Measurements from ENCODE around the gene PITRM1. TPM values are rescaled to one million over a fixed set of nuclear protein-coding genes. Genes with fewer than 3 reads are reported as not detected.

The PITRM1 gene
- polyA plus RNA-seq, 1 of the 3 experiments (the other 2 are of a cell fraction), result 79.6 TPM

DNA sequence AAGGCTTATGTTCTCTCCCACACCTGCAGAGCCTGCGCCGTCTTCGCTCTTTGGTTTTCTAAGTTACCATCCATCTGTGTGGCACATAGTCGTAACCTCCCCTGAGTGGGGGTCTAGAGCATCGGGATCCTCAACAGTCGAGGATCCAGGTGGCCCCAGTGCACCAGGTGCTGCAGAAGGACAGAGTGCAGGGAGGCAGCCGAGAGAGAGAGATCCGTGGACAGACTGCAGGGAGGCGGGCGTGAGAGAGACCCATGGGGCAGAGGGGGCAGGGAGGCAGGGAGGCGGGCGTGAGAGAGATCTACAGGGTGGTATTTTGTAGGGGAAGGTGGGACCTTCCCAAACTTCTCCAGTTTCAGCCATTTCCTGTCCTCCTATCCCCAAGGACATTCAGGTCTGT, 62.9 kb downstream of the PITRM1 start:
- peaks cover 47% of the 10 kb centered on the region for H3K79me2 ChIP-seq (ENCODE audit: insufficient read depth)
- H2AFZ ChIP-seq (ENCODE audit: low read depth), result no peak overlapping the region
- 87% methylated on average over 12 of the region's 12 CpGs for WGBS (ENCODE audit: low lambda C conversion rate)
- TF ChIP-seq YY1 (IDR thresholded peaks at IDR 0.05; ENCODE audit: low read depth) (no peak), FOXJ3 (CRISPR knock-in tag; IDR thresholded peaks at IDR 0.05) (no peak)
- no peaks in the 10 kb centered on the region; the same call in 1 of the 2 replicates for H4K20me1 ChIP-seq (ENCODE audit: insufficient read depth)
- no peaks in the 10 kb centered on the region for H3K9me3 ChIP-seq
- DNase-seq, result no peak
- no peak overlapping the region for H3K9ac ChIP-seq
- no peak overlapping the region for H3K27ac ChIP-seq (ENCODE audit: low read depth in 2 of 2, low read length in 1 of 2)
- ChIA-PET CTCF (interaction anchor here (0.7 to 0.8 kb wide), 2 partner anchors 10 to 11 kb away, joined by 3 to 4 read pairs; no protein-coding TSS in a partner anchor), POLR2A (no interaction called here)
- H3K9me2 ChIP-seq, result no peaks in the 10 kb centered on the region
- H3K36me3 ChIP-seq (replicated peaks in 1 of 2; ENCODE audit: control insufficient read depth in 1 of 2, insufficient read depth in 2 of 2, low read length in 1 of 2), result peaks cover 50 to 61% of the 10 kb centered on the region in 2 experiments
- no peak overlapping the region for H3K4me3 ChIP-seq (ENCODE audit: low read depth in 2 of 2, low read length in 1 of 2)
- peaks cover 6 to 12% of the 10 kb centered on the region in 2 experiments; a peak in 2 of 4 replicates for H3K4me1 ChIP-seq (ENCODE audit: control insufficient read depth in 1 of 2, insufficient read depth in 2 of 2, low read depth in 1 of 2, low read length in 1 of 2)
- no peak overlapping the region for H3K4me2 ChIP-seq
- H3K27me3 ChIP-seq (ENCODE audit: insufficient read depth), result no peaks in the 10 kb centered on the region
- peaks cover 32% of the 10 kb centered on the region for H3F3A ChIP-seq (replicated peaks; ENCODE audit: insufficient read depth)

DNA sequence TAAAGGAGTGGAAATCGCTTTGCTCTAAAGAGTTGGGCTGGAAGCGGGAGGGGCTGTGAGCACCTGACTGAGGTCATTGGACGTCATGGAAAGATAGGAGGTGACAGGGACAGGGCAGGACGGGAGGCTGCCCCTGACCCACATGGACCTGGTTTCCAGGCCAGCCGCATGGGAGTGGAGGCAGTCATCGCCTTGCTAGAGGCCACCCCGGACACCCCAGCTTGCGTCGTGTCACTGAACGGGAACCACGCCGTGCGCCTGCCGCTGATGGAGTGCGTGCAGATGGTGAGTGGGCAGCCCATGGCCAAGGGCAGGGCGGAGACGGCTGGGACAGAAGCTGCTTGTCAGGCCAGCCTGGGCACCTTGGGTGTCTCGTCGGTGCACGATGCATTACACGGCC, 63.4 kb downstream of the PITRM1 start:
- peaks cover 55 to 63% of the 10 kb centered on the region in 2 experiments for H3K36me3 ChIP-seq (replicated peaks in 1 of 2; ENCODE audit: control insufficient read depth in 1 of 2, insufficient read depth in 2 of 2, low read length in 1 of 2)
- 93% methylated on average over 16 of the region's 21 CpGs for WGBS (ENCODE audit: low lambda C conversion rate)

More for the DNA sequence above, 63.4 kb downstream of the PITRM1 start:
- no peak overlapping the region for H3K4me3 ChIP-seq (ENCODE audit: low read depth in 2 of 2, low read length in 1 of 2)
- H3K4me2 ChIP-seq, result no peak overlapping the region
- no peaks in the 10 kb centered on the region for H3K9me2 ChIP-seq
- peaks cover 6 to 12% of the 10 kb centered on the region in 2 experiments; a peak in 2 of 4 replicates for H3K4me1 ChIP-seq (ENCODE audit: control insufficient read depth in 1 of 2, insufficient read depth in 2 of 2, low read depth in 1 of 2, low read length in 1 of 2)
- no peaks in the 10 kb centered on the region; the same call in 1 of the 2 replicates for H4K20me1 ChIP-seq (ENCODE audit: insufficient read depth)
- H3K9me3 ChIP-seq, result no peaks in the 10 kb centered on the region
- H3K27me3 ChIP-seq (ENCODE audit: insufficient read depth), result no peaks in the 10 kb centered on the region
- H3K9ac ChIP-seq, result no peak overlapping the region
- no peak overlapping the region for H3K27ac ChIP-seq (ENCODE audit: low read depth in 2 of 2, low read length in 1 of 2)
- no peak overlapping the region for H2AFZ ChIP-seq (ENCODE audit: low read depth)
- peaks cover 51% of the 10 kb centered on the region for H3K79me2 ChIP-seq (ENCODE audit: insufficient read depth)
- no peak for DNase-seq
- ChIA-PET CTCF (interaction anchor here (0.7 to 0.8 kb wide), 2 partner anchors 10 to 12 kb away, joined by 3 to 4 read pairs; no protein-coding TSS in a partner anchor), POLR2A (no interaction called here)
- peaks cover 32% of the 10 kb centered on the region for H3F3A ChIP-seq (replicated peaks; ENCODE audit: insufficient read depth)
- TF ChIP-seq, protein P1, sequence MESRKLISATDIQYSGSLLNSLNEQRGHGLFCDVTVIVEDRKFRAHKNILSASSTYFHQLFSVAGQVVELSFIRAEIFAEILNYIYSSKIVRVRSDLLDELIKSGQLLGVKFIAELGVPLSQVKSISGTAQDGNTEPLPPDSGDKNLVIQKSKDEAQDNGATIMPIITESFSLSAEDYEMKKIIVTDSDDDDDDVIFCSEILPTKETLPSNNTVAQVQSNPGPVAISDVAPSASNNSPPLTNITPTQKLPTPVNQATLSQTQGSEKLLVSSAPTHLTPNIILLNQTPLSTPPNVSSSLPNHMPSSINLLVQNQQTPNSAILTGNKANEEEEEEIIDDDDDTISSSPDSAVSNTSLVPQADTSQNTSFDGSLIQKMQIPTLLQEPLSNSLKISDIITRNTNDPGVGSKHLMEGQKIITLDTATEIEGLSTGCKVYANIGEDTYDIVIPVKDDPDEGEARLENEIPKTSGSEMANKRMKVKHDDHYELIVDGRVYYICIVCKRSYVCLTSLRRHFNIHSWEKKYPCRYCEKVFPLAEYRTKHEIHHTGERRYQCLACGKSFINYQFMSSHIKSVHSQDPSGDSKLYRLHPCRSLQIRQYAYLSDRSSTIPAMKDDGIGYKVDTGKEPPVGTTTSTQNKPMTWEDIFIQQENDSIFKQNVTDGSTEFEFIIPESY (IDR thresholded peaks at IDR 0.05; ENCODE audit: borderline replicate concordance, low read depth), result no peak
- TF ChIP-seq, protein P2, sequence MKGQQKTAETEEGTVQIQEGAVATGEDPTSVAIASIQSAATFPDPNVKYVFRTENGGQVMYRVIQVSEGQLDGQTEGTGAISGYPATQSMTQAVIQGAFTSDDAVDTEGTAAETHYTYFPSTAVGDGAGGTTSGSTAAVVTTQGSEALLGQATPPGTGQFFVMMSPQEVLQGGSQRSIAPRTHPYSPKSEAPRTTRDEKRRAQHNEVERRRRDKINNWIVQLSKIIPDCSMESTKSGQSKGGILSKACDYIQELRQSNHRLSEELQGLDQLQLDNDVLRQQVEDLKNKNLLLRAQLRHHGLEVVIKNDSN (IDR thresholded peaks at IDR 0.05; ENCODE audit: borderline replicate concordance, low read depth), result no peak
- no peak for TF ChIP-seq FOXM1 (IDR thresholded peaks at IDR 0.05; ENCODE audit: low read depth)
- TF ChIP-seq EP300 (IDR thresholded peaks at IDR 0.05; ENCODE audit: borderline replicate concordance in 1 of 2, low read depth in 1 of 2, low read length in 1 of 2), result no peak
- TF ChIP-seq RAD21 (IDR thresholded peaks at IDR 0.05; ENCODE audit: low read length), result no peak
- no peak for TF ChIP-seq FOXJ3 (CRISPR knock-in tag; IDR thresholded peaks at IDR 0.05)
- TF ChIP-seq TCF12 (IDR thresholded peaks at IDR 0.05), result no peak
- no peak for TF ChIP-seq RXRA (IDR thresholded peaks at IDR 0.05; ENCODE audit: borderline replicate concordance, low read depth)
- TF ChIP-seq, protein P3, sequence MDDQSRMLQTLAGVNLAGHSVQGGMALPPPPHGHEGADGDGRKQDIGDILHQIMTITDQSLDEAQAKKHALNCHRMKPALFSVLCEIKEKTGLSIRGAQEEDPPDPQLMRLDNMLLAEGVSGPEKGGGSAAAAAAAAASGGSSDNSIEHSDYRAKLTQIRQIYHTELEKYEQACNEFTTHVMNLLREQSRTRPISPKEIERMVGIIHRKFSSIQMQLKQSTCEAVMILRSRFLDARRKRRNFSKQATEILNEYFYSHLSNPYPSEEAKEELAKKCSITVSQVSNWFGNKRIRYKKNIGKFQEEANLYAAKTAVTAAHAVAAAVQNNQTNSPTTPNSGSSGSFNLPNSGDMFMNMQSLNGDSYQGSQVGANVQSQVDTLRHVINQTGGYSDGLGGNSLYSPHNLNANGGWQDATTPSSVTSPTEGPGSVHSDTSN (IDR thresholded peaks at IDR 0.05), result no peak
- TF ChIP-seq MXI1 (IDR thresholded peaks at IDR 0.05; ENCODE audit: low read depth, low read length), result no peak
- TF ChIP-seq NRF1 (IDR thresholded peaks at IDR 0.05; ENCODE audit: low read depth, low read length), result no peak
- no peak for TF ChIP-seq SIN3A (IDR thresholded peaks at IDR 0.05; ENCODE audit: borderline replicate concordance, low read depth, low read length)
- no peak for TF ChIP-seq FOSL2 (IDR thresholded peaks at IDR 0.05; ENCODE audit: borderline replicate concordance, low read depth)
- TF ChIP-seq RFX5 (IDR thresholded peaks at IDR 0.05; ENCODE audit: low read length), result no peak
- TF ChIP-seq ELF1 (IDR thresholded peaks at IDR 0.05), result no peak
- no peak for TF ChIP-seq MEF2A (IDR thresholded peaks at IDR 0.05; ENCODE audit: borderline replicate concordance, low read depth)
- TF ChIP-seq TAF1 (IDR thresholded peaks at IDR 0.05; ENCODE audit: borderline replicate concordance, low read depth, low read length), result no peak
